Muscle layer of colon (tissue), 2 donors: ENCODE measurements around the gene ACTL6B.

Experiments
- H3K27ac ChIP-seq: one replicate; pipeline ENCODE4 v1.7.0; 2013; ENCODE audit warnings: low read depth, mild to moderate bottlenecking, low read length, moderate library complexity
- H3K27me3 ChIP-seq, 2 donors: one replicate each; pipeline ENCODE4 v1.7.0; 2013; ENCODE audit warnings: low read length in 2 of 2, mild to moderate bottlenecking in 2 of 2; ENCODE audit not compliant: insufficient read depth in 2 of 2, control insufficient read depth in 1 of 2
- H3K36me3 ChIP-seq: one replicate; pipeline ENCODE4 v1.7.0; 2013; ENCODE audit warnings: mild to moderate bottlenecking, low read length; ENCODE audit not compliant: insufficient read depth
- H3K4me1 ChIP-seq: one replicate; pipeline ENCODE4 v1.7.0; 2013; ENCODE audit warnings: mild to moderate bottlenecking, low read length; ENCODE audit not compliant: insufficient read depth
- H3K4me3 ChIP-seq, 2 donors: one replicate each; pipeline ENCODE4 v1.7.0; 2013; ENCODE audit warnings: low read length in 2 of 2, low read depth in 1 of 2, mild to moderate bottlenecking in 1 of 2, moderate library complexity in 1 of 2
- H3K9ac ChIP-seq: one replicate; pipeline ENCODE4 v1.7.0; 2013; ENCODE audit warnings: low read length
- H3K9me3 ChIP-seq: one replicate; pipeline ENCODE4 v1.7.0; 2013; ENCODE audit warnings: mild to moderate bottlenecking, low read length
- donor health status: abdominal sarcoma.
- donor health status: Adenocarcinoma of cecum.

ACTL6B gene

DNA sequence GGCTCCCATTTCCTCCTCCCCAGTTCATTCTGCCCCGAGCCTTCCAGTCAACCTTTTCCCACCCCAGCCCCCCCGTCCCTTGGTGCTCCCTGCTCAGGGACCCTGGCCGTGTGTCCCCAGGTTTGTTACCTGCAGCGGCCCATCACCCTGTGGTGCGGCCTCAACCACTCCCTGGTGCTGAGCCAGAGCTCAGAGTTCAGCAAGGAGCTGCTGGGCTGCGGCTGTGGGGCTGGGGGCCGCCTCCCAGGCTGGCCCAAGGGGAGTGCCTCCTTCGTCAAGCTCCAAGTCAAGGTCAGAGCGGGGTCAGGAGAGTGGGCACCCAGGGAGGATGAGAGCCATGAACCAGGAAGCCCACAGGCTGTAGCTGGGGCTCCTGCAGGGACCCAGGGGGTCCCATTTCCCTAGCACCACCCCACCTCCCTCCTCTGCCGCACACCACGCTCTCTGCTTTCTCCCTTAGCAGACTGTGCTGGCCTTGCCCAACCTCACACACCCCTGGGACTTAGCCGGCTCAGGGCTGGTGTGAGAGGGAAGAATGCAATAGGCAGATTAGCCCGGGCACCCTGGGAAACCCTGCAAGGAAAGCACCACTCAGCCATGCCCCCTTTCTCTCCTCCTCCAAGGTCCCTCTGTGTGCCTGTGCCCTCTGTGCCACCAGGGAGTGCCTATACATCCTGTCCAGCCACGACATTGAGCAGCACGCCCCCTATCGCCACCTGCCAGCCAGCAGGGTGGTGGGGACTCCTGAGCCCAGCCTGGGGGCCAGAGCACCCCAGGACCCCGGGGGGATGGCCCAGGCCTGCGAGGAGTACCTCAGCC lies 56.1 kb downstream of the ACTL6B start:
- Histone ChIP-seq H3K27ac (no peak overlapping the region), H3K9ac (no peak overlapping the region), H3K27me3 (no peaks in the 10 kb centered on the region), H3K9me3 (no peaks in the 10 kb centered on the region), H3K36me3 (no peaks in the 10 kb centered on the region), H3K4me1 (peaks cover 9% of the 10 kb centered on the region), H3K4me3 (no peak overlapping the region)

DNA sequence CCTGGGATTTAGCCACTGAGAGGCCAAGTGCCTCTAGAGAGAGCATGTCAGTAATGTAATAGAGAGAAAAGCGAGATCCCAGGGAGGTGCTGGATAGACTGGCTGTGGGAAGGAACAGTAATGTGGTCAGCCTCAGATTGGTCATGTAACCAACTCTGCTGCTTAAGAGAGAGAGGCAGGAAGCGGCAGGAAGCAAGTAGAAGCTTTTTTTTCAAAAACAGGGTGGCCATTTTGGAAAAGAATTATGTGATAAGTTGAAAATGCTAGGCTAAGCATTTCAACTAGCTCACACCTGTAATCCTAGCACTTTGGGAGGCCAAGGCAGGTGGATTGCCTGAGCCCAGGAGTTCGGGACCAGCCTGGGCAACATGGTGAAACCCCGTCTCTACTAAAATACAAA lies 57.8 kb downstream of the ACTL6B start:
- H3K9ac ChIP-seq = no peak overlapping the region
- no peaks in the 10 kb centered on the region for H3K4me1 ChIP-seq
- H3K9me3 ChIP-seq = no peaks in the 10 kb centered on the region
- no peaks in the 10 kb centered on the region for H3K27me3 ChIP-seq
- no peaks in the 10 kb centered on the region for H3K36me3 ChIP-seq
- no peak overlapping the region for H3K27ac ChIP-seq
- no peak overlapping the region for H3K4me3 ChIP-seq

GRCh38 chr7:100595188-100595587 lies 61.1 kb downstream of the ACTL6B start:
- no peaks in the 10 kb centered on the region for H3K9me3 ChIP-seq
- no peak overlapping the region for H3K4me3 ChIP-seq
- H3K9ac ChIP-seq = no peak overlapping the region
- H3K27me3 ChIP-seq = peaks cover 2 to 5% of the 10 kb centered on the region in 2 donors
- H3K36me3 ChIP-seq = no peaks in the 10 kb centered on the region
- H3K4me1 ChIP-seq = no peaks in the 10 kb centered on the region
- H3K27ac ChIP-seq = no peak overlapping the region
